OCI-LY1 (cell line): Measurements from ENCODE around the gene ARF1.

ENCODE experiments used
- CTCF ChIP-seq: fragments of 200-600 bp; sonication (generic), shearing (Covaris generic); IDR thresholded peaks from 2 replicates; pipeline ENCODE4 v1.5.1; 2017; ENCODE audit warnings: mild to moderate bottlenecking, antibody characterized with exemption, low read length, moderate library complexity, mixed read lengths
- EZH2 ChIP-seq: fragments of 200-600 bp; sonication (generic), shearing (Covaris generic); IDR thresholded peaks from 2 replicates; pipeline ENCODE4 v1.8.0; 2017; ENCODE audit warnings: borderline replicate concordance, mixed run types, mild to moderate bottlenecking, antibody characterized with exemption, low read length, moderate library complexity, mixed read lengths

DNA sequence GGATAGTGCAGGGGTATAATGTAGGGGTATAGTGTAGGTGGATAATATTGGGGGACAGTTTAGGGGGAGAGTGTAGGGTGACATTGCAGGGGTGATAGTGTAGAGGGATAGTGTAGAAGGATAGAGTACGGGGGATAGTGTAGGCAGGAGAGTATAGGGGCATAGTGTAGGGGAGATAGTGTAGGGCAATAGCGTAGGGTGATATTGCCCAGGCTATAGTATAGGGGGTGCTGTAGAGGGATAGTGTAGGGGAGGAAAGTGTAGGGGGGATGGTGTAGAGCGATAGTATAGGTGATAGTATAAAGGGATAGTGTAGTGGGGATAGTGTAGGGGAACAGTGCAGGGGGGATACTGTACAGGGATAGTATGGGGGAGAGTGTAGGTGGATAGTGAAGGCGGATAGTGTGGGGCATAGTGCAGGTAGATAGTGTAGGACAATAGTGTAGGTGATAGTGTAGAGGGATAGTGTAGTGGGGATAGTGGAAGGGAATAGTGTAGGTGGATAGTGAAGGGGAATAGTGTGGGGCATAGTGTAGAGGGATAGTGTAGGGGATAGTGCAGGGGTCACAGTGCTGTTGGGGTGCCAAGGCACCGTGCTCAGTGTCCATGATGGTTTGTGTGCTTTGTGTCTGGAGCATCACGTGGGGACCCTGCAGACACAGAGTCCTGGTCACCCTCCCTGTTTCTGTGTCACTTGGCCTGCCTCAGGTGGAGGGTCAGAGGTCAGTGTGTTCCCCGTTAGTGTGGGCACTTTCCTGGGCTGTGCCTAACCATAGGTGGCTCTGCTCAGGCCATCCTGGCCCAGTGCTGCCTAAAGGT lies 10.5 kb upstream of the ARF1 start:
- TF ChIP-seq CTCF (no peak; the same call in 1 of the 2 replicates), EZH2 (no peak)
